Stimulated activated CD8-positive, alpha-beta memory T cell treated with anti-CD3 and anti-CD28 coated beads, Interleukin-15, amount 100 ng/mL, for 48 hours (primary cell): Measurements from ENCODE around the gene CCDC181.
"Not testable (repeated sequence)": the region's sequence is repeated elsewhere in the genome, so short reads cannot be mapped to it uniquely, and the experiment has no call there.

ENCODE experiments used
- DNase-seq, 2 donors: peaks; one replicate each; pipeline ENCODE4 v3.0.0-alpha.2; 2020; ENCODE audit warnings: low read depth in 2 of 2

The CCDC181 gene

DNA sequence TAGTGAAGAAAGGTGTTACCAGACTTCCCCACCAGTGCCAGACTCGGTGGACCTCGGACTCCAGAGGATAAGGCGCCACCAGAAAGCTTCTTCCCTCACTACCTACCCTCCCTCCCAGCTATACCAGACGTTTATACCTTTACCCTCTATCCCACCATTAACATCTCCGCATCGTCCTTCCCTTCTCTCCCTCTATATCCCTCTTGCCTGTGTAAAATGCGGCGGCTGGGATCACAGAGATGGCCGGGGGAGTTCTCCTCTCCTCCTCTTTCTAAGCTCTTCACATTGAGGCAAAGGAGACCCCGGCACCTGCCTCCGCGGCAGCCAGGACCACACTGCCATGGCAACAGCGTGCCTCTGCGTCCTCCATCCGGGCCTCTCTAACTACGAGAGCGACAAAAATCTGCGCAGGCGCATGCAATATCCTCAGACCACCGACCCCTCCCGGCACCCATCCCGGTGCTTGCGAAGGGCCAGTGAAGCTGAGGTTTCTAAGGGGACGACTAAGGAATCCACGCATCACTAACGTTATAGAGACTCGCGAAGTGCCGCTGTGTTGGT is at the start of gene CCDC181:
TSS of gene CCDC181 (minus strand) at position 394 of the 561 bp plus-strand sequence. CDS start 2,547 bp downstream, outside the sequence.
- peak; percentile 41 to 59 for DNase-seq

DNA sequence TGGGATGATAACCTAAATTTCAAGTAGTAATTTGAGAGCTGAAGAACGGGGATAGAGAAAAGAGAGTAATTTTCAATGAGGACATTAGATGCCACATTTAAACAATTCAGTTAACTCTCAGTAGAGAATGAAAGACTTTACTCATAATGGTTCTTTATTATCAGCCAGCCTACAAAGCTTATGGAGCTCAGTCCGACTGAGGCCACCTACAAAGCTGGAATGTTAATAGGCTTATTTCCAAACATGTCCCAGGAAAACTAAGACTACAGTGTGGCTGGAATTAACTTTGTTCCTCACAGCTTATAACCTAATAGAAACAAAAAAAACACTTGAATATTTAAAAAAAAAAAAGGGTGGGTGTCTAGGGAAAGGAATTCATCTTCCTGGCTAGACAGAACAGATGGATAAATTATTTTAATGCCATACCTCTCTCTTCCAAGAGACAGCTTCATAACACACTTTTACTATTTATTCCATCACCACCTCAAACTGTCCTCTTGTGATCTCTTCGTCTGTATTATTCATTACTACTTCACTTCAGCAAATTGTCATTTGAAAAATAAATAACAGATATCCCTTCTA is 48.6 kb upstream of the CCDC181 start:
- no peak for DNase-seq

DNA sequence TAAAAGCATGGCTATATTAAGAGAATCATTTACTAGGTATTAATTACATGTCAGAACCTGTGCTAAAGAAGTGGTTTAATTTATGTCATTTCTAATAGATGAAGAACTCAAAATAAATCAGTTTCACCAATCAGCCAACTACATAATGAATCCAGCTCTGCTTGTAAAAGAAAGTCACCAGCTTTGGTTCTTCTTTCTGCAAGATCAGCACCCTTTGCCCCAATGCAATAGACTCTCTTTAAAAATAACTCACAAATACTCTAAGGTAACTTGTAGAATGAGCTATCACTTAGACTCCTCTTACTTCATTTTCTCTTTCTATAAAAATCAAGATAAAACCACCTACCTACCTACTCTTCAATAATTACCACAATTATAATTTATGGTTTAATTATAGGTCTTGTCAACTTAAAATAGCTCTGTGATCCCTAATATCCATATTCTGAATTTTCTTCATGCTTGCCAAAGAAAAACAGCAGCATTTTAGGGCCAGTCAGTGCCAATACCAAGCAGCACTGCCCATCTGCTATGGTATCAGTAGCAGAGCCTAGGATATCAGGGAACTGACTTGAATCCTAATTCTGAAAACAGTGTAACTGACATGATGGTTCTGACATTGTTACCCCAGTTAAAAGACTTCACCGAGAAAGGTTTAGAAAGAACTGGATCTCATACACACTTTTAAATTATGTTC is 47.2 kb upstream of the CCDC181 start:
- DNase-seq: no peak

DNA sequence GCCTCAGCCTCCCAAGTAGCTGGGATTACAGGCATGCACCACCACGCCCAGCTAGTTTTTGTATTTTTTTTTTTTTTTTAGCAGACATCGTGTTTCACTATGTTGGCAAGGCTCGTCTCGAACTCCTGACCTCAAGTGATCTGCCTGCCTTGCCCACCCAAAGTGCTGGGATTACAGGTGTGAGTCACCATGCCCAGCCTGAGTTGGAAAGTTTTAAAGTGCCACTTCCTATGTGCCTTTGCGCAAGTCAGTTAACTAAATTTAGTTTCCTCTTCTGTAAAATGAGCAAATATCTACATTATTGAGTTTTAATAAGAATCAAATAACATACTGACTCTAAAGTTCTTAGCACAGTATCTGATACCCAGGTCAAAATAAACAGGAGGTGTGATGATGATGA is 46.1 kb upstream of the CCDC181 start:
- DNase-seq: no peak

DNA sequence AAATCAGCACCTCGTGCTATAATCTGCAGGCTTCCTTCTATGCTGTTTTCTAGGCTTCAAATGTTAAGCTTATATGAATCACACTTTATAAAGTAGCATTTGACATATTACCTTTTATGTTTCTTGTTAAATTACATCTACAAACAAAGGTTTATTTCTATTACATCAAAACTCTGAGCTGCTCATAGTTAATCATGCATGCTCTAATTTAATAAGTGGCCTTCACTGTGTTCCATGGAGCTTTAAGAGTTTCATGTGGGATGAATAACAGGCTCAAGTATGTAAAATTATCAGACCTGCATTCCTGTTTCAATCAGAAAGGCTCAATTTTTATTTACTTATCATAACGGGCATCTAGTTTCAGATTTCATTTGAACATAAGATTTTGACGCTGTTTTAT is 45.5 kb upstream of the CCDC181 start:
- DNase-seq: no peak

DNA sequence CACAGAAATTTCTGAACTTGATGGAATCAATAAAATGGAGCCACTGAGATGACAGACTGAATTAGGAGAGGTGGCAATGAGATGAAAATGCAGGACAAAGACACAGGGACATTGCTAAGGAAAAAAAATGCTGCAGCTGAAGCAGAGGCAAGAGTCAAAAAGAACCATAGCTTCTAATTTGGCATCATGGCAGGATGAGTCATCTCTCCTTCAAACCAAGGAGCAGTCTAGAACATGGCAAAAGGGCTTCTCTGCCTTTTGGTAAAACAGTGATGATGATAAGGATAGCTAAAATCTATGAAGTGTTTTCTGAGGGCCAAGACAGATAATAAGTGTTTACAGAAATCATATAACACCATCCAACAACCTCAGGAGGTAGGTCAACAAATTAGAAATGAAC is 41.7 kb upstream of the CCDC181 start:
- DNase-seq: no peak

DNA sequence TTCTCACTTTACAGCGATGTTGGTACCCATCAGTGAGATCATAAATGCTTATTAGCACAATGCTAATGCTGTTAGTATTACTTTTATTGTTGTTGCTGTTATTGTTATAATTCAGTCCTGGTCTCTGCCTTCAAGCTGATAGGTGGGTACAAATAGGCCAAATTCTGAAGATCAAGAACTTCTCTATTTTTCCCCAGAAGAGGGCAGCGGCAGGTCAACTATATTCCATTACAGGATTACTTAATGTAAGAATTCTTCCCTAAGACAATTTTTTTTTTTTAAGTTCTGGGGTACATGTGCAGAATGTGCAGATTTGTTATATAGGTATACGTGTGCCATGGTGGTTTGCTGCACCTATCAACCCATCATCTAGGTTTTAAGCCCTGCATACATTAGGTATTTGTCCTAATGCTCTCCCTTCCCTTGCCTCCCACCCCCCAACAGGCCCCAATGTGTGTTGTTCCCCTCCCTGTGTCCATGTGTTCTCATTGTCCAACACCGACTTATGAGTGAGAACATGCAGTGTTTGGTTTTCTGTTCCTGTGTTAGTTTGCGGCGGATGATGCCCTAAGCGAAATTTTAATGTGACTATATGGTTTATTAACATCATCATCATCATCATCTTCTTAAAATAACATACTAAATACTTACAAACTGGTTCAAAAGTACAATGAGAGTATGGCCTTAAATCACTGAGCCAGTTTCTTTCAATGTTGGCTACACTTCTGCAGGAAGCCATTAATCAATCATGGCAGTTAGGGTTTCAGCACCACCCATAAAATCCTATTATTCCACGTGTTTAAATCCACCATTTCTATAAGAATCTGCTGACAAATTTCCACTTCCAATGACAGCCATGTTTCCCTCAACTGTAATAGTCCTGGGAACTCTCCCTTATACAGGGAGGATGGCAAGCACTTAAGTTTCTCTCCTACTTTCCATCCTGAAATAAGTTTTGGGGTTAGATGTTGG is 39.3 kb upstream of the CCDC181 start:
- DNase-seq: no peak

DNA sequence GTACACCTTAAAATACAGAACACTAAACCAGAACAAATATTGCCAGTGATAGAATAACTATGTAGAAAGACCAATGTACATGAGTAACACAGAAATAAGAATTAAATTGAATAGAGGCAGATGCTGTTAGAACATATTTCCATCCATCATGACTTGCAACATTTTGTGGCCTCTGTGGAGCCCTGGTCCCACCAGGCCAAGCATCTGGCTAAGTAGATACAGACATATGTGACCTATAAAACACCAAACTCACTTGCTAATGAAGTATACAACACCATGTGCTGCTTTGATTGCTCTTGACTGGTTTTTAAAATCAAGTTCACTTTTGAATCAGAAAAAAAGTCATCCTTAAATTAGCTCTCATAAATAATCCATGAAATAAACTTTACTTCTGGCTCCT is 38.0 kb upstream of the CCDC181 start:
- DNase-seq: no peak

DNA sequence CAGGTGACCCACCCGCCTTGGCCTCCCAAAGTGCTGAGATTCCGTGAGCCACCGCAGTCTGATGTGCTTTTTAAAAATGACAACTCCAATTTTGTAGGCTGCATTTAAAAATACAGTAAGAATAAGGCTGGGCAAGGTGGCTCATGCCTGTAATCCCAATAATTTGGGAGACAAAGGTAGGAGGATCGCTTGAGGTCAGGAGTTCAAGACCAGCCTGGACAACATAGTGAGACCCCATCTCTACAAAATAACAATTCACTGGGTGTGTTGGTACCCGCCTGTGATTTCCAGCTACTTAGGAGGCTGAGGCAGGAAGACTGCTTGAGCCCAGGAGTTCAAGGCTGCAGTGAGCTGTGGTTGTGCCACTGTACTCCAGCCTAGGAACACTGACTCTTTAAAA is 35.1 kb upstream of the CCDC181 start:
- no peak for DNase-seq

DNA sequence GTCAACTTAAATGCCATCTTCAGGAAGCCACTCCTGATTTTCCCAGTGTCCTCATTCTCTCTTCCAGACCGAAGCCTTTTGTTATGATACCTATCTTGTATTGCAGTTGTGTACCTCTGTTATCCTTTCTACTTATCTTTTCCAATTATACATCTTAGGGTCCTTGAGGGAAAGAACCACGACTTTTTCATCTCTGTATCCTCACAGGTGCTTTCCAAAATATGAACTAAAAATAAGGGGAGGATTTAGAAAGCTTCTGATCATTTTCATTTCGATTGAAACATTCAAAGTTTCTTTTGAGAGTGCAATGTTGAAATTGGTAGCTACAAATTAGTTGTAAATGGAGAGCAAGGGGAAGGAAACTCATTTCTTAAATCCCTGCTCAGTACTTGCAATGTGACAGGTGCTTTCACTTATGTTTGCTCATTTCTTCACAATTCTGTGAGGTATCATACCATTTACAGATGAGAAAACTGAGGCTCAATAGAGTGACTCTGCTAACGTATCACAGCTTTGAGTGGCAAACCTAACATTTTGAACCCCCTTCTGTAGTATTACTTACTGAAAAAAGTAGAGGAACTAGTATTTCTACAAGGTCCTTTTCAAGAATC is 34.2 kb upstream of the CCDC181 start:
- no peak for DNase-seq

DNA sequence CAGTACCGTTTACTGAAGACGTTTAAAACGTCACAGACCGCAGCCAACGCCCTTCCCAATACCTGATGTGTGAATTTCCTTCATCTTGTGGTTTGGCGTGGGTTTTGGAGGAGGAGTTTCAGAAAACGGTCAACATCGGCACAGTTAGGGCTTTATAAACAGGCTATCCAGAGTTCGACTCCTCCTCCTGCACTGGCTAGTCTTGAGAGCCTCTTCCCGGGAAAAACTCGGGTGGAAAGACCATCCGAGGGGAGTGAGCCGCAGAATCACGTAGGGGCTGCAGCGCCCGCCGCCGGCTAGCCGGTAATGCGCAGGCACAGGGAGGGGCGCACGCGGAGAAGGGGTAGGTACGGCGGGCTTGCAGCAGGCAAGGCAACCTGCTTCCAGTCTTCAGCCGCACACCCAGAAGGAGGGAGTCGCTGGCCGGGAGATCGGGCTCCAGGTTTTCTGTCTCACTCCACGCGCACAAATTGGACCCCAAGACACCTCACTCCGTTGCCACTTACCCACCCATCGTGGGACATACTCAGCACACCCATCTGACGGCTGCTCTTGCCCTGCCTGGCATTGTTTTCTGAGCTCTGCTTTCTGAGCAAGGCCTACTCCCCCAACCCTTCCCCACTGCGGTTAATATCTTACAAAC is 33.0 kb upstream of the CCDC181 start:
- DNase-seq: peak; percentile 2 to 24

DNA sequence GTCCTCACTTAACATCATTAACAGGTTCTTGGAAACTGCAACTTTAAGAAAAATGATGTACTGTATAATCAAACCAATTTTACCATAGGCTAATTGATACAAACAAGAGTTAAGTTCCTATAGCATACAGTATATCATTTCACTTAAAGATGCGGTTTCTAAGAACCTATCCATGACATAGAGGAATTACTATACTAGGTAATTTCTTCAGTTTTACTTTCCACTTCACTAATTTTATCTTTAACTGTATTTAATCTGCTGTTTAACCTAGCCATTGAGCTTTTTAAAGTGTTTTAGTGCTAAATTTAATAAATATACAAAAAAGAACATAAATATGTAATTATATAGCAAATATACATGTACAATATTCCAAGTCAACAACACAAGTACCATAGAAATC is 30.2 kb upstream of the CCDC181 start:
- no peak for DNase-seq

DNA sequence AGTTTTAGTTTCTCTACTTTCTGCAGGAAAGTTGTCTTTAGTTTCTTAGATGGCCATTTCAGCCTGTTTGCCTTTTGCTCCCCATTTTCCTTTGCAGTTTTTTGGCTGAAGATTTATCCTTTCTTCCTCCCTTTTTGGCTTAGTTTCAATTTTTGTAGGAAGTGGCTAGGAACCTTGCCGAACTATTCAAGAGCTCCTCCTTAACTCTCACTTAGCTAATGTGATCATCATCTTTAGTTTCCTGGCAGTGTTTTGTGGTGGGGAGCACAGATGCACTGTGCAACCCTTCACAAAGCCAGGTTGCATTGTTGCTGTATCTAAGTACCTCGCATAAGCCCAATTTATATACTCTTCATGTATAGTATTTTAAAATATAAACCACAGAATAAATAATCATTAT is 28.8 kb upstream of the CCDC181 start:
- no peak for DNase-seq

DNA sequence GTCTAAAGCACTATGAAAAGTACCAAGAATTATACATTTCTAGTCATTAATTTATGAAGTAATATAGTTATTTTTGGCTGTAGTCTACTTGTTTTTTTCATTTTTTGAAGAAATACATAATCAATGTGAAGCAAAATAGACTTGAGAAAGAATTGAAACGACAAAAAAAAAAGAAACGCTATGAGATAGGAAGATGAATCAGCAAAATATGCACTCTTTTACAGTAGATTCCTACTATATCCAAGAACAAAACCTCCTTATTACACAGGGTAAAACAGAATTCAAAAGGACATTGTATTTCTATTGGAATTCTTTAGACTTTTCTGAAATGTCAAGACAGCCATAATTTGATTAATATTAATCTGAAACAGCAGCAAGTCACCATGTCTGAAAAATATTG is 25.6 kb upstream of the CCDC181 start:
- no peak for DNase-seq

DNA sequence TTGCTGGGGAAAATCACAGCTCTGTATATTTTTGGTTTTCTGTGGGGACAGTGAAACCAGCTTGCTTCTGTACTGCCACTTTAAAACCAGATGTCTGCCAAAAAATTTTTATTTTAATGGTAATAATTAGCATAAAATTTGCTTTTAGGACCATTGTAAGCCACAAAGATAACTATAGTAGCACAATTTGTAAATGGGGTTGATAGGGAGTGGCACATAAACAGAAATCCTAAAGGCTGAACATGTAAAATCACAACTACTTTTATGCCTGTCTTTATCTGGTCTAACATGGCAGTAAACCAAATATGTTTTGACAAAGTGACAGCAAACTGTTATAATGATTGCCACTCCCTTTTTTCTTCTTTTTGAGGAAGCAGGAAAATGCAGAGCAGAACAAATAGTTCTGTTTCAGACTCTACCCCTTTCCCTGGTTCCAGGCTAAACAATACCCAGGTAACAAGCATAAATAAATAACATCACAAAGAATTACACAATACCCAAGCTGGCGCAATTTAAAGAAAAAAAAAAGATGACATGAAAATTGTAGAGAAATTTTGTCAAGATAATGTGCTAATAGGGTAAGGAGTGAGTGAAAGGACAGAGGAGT is 24.0 kb upstream of the CCDC181 start:
- no peak for DNase-seq

DNA sequence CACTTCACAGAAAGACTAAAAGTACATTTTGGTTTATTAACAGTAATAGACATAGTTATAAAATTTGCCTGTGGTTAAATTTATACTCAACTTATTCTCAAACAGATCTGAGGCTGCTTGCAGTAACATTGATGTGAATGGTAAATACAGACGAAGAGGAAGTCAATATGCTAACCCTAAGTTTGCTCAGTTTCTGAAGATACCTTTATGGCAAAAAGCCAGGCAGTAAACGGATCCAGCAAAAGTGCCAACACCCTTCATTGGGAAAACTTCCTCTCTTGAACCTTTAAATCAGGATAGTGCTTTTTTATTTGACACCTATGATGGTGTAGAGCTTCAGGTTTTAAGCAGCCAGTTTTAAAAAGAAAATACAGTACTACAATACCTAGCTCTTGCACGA is 16.6 kb upstream of the CCDC181 start:
- no peak for DNase-seq

DNA sequence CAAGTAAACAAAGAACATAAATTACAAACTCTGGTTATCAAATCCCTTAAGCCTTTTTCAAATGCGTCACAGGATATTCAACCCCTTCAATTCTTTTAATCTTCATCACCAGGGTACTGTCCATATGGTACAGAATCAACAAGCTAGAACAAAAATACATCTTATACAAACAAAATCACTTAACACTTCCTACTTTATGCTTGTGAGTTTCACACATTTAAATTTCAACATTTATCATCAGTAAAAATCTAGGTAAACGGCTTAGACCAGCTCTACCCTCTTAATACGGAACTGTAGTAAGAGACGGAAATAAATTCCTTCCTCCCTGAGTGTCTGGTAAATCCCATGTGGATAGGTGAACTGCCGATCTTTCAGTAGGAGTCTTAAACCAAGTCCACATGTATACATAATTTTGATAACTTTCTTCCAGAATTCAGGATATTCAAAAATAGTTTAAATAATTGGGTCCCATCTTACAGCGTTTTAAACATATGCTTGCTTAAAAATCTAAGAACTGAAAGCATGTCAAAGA is 1.0 kb downstream of the CCDC181 start:
- no peak for DNase-seq

DNA sequence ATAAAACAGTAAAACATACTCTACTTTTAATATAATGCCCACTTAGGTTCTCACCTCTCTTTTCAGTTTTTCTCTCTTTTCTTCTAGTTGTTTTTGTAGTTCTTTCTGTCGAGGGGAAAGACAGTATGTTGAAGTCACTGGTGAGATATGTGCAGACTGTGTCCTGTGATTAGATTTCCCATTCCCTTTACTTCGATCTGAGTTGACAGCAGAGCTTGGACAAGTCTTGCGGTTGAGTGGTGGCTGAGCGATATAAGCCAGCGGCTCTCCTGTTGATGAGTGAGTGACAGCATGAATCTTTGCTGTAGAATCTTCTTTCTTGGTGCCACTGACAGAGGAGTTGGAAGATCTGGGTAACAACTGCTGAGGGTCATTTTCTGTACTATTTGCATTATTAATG is 6.0 kb downstream of the CCDC181 start:
- DNase-seq: no peak

DNA sequence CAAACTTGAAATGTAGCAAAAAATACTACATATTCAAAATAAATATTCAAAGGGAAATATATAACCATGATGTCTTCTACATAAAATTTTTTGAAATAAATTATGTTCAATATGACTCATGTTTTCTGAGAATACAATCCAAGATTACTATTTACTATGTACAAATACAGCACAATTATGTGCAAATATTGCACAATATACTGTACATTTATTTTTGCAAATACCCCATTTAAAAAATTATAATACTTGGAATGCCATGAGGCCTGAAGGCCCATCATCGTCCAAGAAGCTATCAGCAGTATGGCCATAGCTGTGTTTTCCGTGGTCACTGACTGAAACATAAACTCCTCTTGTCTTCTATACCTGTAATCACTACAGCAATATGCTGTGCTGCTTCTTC is 12.3 kb downstream of the CCDC181 start:
- DNase-seq: no peak

DNA sequence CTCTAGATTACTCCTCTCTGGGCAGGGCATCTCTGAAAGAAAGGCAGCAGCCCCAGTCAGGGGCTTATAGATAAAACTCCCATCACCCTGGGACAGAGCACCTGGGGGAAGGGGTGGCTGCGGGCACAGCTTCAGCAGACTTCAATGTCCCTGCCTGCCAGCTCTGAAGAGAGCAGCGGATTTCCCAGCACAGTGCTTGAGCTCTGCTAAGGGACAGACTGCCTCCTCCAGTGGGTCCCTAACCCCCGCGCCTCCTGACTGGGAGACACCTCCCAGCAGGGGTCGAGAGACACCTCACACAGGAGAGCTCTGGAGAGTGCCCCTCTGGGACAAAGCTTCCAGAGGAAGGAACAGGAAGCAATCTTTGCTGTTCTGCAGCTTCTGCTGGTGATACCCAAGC is 18.9 kb downstream of the CCDC181 start:
- DNase-seq: not testable (repeated sequence)

DNA sequence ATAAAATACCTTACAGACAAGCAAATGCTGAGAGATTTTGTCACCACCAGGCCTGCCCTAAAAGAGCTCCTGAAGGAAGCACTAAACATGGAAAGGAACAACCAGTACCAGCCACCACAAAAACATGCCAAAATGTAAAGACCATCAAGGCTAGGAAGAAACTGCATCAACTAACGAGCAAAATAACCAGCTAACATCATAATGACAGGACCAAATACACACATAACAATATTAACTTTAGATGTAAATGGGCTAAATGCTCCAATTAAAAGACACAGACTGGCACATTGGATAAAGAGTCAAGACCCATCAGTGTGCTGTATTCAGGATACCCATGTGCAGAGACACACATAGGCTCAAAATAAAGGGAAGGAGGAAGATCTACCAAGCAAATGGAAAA is 24.7 kb downstream of the CCDC181 start:
- not testable (repeated sequence) for DNase-seq
